ENCODE measurements around the gene CREM.
"Not testable (repeated sequence)": the region's sequence is repeated elsewhere in the genome, so short reads cannot be mapped to it uniquely, and the experiment has no call there.

CREM gene

GRCh38 chr10:35126530-35127288 is at the start of gene CREM:
CREM (plus strand) TSS chr10:35126846; CDS start chr10:35137836, 10,990 bp downstream.
- Histone ChIP-seq H2AFZ (ENCODE audit: low read depth, low read length) (peak within 1 kb of the TSS; percentile 52; the same call in 1 of the 2 replicates), H4K20me1 (ENCODE audit: insufficient read depth, low read length) (no peaks in the 10 kb centered on the region)
- no peak for TF ChIP-seq EZH2phosphoT487 (IDR thresholded peaks at IDR 0.05; ENCODE audit: low read depth)
- TF ChIP-seq, protein P1, sequence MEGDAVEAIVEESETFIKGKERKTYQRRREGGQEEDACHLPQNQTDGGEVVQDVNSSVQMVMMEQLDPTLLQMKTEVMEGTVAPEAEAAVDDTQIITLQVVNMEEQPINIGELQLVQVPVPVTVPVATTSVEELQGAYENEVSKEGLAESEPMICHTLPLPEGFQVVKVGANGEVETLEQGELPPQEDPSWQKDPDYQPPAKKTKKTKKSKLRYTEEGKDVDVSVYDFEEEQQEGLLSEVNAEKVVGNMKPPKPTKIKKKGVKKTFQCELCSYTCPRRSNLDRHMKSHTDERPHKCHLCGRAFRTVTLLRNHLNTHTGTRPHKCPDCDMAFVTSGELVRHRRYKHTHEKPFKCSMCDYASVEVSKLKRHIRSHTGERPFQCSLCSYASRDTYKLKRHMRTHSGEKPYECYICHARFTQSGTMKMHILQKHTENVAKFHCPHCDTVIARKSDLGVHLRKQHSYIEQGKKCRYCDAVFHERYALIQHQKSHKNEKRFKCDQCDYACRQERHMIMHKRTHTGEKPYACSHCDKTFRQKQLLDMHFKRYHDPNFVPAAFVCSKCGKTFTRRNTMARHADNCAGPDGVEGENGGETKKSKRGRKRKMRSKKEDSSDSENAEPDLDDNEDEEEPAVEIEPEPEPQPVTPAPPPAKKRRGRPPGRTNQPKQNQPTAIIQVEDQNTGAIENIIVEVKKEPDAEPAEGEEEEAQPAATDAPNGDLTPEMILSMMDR (IDR thresholded peaks at IDR 0.05; ENCODE audit: low read depth, low read length): peak; percentile 60

GRCh38 chr10:35079265-35079664 is 47.4 kb upstream of the CREM start:
- Histone ChIP-seq H4K20me1 (ENCODE audit: insufficient read depth, low read length) (no peaks in the 10 kb centered on the region; the same call in 1 of the 2 replicates), H3K79me2 (ENCODE audit: low read length) (peaks cover 60% of the 10 kb centered on the region), H3K9ac (ENCODE audit: low read length) (no peak overlapping the region)

More at GRCh38 chr10:35126530-35127288, at the start of gene CREM:
- H3K9ac ChIP-seq (ENCODE audit: low read length): peak within 1 kb of the TSS; percentile 98
- H3K4me3 ChIP-seq (ENCODE audit: low read length): peak within 1 kb of the TSS; percentile 95
- H3K79me2 ChIP-seq (ENCODE audit: low read length): peaks cover 24% of the 10 kb centered on the region
- peak within 1 kb of the TSS; percentile 85 for H3K4me2 ChIP-seq (ENCODE audit: low read length)
- H3K27ac ChIP-seq (ENCODE audit: low read length): peak within 1 kb of the TSS; percentile 94
- H3K27me3 ChIP-seq (ENCODE audit: low read depth, low read length): no peaks in the 10 kb centered on the region
- H3K9me3 ChIP-seq (ENCODE audit: insufficient read depth, low read length): no peaks in the 10 kb centered on the region
- H3K36me3 ChIP-seq (replicated peaks; ENCODE audit: low read depth, low read length): peaks cover 3% of the 10 kb centered on the region
- peaks cover 30% of the 10 kb centered on the region for H3K4me1 ChIP-seq (ENCODE audit: low read length)

GRCh38 chr10:35079763-35080162 is 46.9 kb upstream of the CREM start:
- no peak overlapping the region for H3K4me2 ChIP-seq (ENCODE audit: low read length)

More at GRCh38 chr10:35079265-35079664, 47.4 kb upstream of the CREM start:
- TF ChIP-seq, protein P1 (IDR thresholded peaks at IDR 0.05; ENCODE audit: low read depth, low read length): no peak
- no peak for TF ChIP-seq EZH2phosphoT487 (IDR thresholded peaks at IDR 0.05; ENCODE audit: low read depth)
- Histone ChIP-seq H3K4me3 (ENCODE audit: low read length) (no peak overlapping the region), H3K9me3 (ENCODE audit: insufficient read depth, low read length) (no peaks in the 10 kb centered on the region), H3K4me1 (ENCODE audit: low read length) (no peaks in the 10 kb centered on the region), H2AFZ (ENCODE audit: low read depth, low read length) (no peak overlapping the region), H3K27me3 (ENCODE audit: low read depth, low read length) (no peaks in the 10 kb centered on the region), H3K36me3 (replicated peaks; ENCODE audit: low read depth, low read length) (no peaks in the 10 kb centered on the region), H3K4me2 (ENCODE audit: low read length) (no peak overlapping the region), H3K27ac (ENCODE audit: low read length) (no peak overlapping the region)

DNA sequence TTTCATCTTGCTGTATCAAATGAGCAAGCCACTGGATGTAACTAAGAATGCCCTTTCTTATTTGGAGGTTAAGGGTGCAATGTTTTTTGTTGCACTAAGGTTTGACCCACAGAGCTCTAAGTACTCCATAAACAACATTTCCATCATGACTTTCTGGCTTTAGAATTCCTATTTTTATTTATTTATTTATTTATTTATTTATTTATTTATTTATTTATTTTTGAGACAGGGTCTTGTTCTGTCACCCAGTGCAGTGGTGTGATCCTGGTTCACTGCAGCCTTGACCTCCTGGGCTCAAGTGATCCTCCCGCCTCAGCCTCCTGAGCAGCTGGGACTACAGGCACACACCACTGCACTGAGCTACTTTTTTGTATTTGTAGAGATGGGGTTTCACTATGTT is 46.4 kb upstream of the CREM start:
- not testable (repeated sequence) for H3K9me3 ChIP-seq (ENCODE audit: insufficient read depth, low read length); H3K4me2 ChIP-seq (ENCODE audit: low read length); H2AFZ ChIP-seq (ENCODE audit: low read depth, low read length); H3K27me3 ChIP-seq (ENCODE audit: low read depth, low read length); H3K4me1 ChIP-seq (ENCODE audit: low read length); H3K4me3 ChIP-seq (ENCODE audit: low read length); H3K36me3 ChIP-seq (replicated peaks; ENCODE audit: low read depth, low read length); H3K9ac ChIP-seq (ENCODE audit: low read length); H3K27ac ChIP-seq (ENCODE audit: low read length); H4K20me1 ChIP-seq (ENCODE audit: insufficient read depth, low read length)
- H3K79me2 ChIP-seq (ENCODE audit: low read length): peaks cover 56% of the 10 kb centered on the region

More at GRCh38 chr10:35079763-35080162, 46.9 kb upstream of the CREM start:
- TF ChIP-seq EZH2phosphoT487 (IDR thresholded peaks at IDR 0.05; ENCODE audit: low read depth): no peak
- TF ChIP-seq, protein P1 (IDR thresholded peaks at IDR 0.05; ENCODE audit: low read depth, low read length): no peak
- H3K27ac ChIP-seq (ENCODE audit: low read length): no peak overlapping the region
- H3K4me1 ChIP-seq (ENCODE audit: low read length): no peaks in the 10 kb centered on the region
- H4K20me1 ChIP-seq (ENCODE audit: insufficient read depth, low read length): no peaks in the 10 kb centered on the region; the same call in 1 of the 2 replicates
- no peak overlapping the region for H3K4me3 ChIP-seq (ENCODE audit: low read length)
- H3K79me2 ChIP-seq (ENCODE audit: low read length): peaks cover 60% of the 10 kb centered on the region
- no peak overlapping the region for H2AFZ ChIP-seq (ENCODE audit: low read depth, low read length)
- no peaks in the 10 kb centered on the region for H3K9me3 ChIP-seq (ENCODE audit: insufficient read depth, low read length)
- H3K36me3 ChIP-seq (replicated peaks; ENCODE audit: low read depth, low read length): no peaks in the 10 kb centered on the region
- H3K9ac ChIP-seq (ENCODE audit: low read length): no peak overlapping the region
- no peaks in the 10 kb centered on the region for H3K27me3 ChIP-seq (ENCODE audit: low read depth, low read length)

Data from OCI-LY3 (cell line).